MM.1S (cell line): ENCODE data around the gene TPK1.

Experiments used
- CTCF ChIP-seq: fragments of 300-600 bp; sonication (generic); IDR thresholded peaks from 2 replicates; pipeline ENCODE4 v1.5.1; 2016; ENCODE audit warnings: antibody characterized with exemption, low read length, mixed read lengths
- EZH2 ChIP-seq: fragments of 300-600 bp; sonication (generic); optimal IDR thresholded peaks from 2 replicates; pipeline ENCODE3; 2017; ENCODE audit warnings: low read depth, mild to moderate bottlenecking, antibody characterized with exemption, low read length, mixed read lengths
- EZH2phosphoT487 ChIP-seq: fragments of 300-600 bp; sonication (generic); IDR thresholded peaks from 2 replicates; pipeline ENCODE4 v1.6.1; 2018; ENCODE audit warnings: antibody characterized with exemption, low read length

GRCh38 chr7:144720149-144720548, 115.7 kb downstream of the TPK1 start:
- no peak for TF ChIP-seq CTCF
- no peak for TF ChIP-seq EZH2phosphoT487
- no peak for TF ChIP-seq EZH2
